ENCODE data around the gene ATP5ME.

ATP5ME gene

DNA sequence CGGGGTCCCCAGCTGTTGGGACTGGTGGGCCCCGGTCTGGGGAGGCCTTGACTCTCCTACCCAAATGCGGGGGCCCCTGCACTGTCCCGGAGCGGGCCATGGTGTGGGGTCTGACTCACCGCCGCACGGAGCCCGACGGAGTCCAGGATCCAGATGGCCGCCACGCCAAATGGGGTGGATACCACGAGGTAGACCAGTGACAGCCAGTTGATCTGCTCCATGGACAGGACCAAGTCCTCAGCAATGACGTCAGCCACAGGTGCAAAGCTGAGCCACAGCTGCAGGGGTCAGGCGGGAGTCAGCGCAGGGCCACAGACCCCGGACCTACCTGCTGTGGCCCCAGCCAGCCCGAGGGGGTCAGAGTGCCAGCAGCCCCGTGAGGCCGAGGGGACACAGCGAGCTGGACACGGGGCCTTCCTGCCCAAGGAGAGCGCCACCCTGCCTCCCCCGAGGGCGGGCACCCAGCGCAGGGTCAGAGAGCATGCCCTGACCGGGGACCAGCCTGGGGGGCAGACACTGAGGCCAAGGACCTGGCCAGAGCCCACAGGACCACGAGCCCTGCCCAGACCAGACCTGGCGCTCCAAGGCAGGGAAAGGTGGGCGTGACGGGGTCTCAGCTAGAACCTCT lies 12.5 kb upstream of the ATP5ME start:
- TF ChIP-seq, protein P1, sequence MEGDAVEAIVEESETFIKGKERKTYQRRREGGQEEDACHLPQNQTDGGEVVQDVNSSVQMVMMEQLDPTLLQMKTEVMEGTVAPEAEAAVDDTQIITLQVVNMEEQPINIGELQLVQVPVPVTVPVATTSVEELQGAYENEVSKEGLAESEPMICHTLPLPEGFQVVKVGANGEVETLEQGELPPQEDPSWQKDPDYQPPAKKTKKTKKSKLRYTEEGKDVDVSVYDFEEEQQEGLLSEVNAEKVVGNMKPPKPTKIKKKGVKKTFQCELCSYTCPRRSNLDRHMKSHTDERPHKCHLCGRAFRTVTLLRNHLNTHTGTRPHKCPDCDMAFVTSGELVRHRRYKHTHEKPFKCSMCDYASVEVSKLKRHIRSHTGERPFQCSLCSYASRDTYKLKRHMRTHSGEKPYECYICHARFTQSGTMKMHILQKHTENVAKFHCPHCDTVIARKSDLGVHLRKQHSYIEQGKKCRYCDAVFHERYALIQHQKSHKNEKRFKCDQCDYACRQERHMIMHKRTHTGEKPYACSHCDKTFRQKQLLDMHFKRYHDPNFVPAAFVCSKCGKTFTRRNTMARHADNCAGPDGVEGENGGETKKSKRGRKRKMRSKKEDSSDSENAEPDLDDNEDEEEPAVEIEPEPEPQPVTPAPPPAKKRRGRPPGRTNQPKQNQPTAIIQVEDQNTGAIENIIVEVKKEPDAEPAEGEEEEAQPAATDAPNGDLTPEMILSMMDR (IDR thresholded peaks at IDR 0.05; ENCODE audit: low read depth, low read length) = no peak
- DNase-seq = no peak
- H3K4me3 ChIP-seq (ENCODE audit: low read depth, low read length) = no peak overlapping the region
- H3K27me3 ChIP-seq (ENCODE audit: insufficient read depth, low read depth, severe bottlenecking) = no peaks in the 10 kb centered on the region
- no peaks in the 10 kb centered on the region for H3K9me3 ChIP-seq (ENCODE audit: severe bottlenecking)
- no peaks in the 10 kb centered on the region for H3K36me3 ChIP-seq
- H3K27ac ChIP-seq = no peak overlapping the region

DNA sequence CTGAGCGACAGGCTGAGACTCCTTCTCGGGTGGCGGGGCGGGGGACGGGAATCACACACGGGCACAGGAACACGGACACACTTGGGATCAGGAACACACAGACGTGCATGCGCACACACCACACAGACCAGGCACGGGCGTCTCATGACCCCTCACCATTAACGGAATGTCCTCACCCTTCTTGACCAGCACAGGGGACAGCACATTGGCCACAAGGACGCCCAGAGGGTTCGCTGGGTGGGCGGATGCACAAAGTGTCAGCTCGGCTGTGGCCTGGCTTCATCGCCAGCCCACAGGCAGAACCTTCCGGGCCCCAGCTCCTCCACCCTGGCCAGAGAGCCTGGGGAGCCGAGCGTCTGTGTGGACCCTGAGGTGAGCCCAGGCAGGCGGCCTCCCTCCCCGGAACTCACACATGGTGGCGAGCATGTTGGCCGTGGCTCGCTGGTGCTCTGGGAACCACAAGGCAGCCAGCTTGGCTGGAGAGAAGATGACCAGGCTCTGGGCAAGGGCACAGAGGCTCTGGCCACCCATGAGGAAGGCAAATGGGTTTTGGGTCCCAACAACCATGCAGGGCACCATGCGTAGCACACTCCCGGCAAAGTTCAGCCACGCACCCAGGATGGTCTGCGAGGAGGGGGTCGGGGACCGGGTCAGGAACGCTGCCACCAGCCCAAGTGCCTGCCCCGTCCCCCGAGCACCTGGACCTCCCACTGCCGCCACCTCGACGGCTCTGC lies 11.8 kb upstream of the ATP5ME start:
- DNase-seq = no peak
- Histone ChIP-seq H3K9me3 (ENCODE audit: severe bottlenecking) (no peaks in the 10 kb centered on the region), H3K27ac (no peak overlapping the region), H3K27me3 (ENCODE audit: insufficient read depth, low read depth, severe bottlenecking) (no peaks in the 10 kb centered on the region), H3K36me3 (no peaks in the 10 kb centered on the region), H3K4me3 (ENCODE audit: low read depth, low read length) (no peak overlapping the region)
- TF ChIP-seq, protein P1 (IDR thresholded peaks at IDR 0.05; ENCODE audit: low read depth, low read length) = no peak

DNA sequence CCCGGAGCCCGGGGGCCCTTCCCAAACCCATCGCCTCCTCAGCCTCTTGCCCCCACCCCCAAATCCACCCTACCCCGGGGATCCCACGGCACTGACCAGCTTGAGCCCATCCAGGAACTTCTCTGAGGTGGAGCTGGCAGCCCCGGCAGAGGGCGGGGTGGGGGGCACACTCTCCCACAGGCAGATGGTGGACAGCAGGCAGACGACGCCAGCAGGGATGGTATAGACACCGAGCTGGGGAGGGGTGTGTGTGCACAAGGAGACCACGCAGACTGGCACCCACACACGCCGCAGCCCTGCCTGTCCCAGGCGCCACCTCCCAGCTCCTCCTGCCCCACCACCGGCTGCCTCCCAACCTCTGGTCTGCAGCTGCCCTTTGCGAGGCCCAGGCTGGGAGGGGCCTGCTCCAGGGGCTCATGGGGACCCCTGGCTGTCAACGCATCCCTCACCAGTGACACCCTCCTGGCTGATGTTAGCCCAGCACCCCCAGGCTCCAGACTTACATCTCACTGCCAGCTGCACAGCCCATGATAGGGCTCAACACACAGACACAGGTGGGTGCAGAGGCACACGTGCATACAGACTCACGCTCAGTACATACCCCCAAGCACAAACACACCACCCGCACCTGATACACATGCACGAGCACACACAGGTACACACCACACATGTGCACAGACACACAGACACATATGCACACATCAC lies 10.7 kb upstream of the ATP5ME start:
- no peaks in the 10 kb centered on the region for H3K9me3 ChIP-seq (ENCODE audit: severe bottlenecking)
- peak overlapping the region; percentile 0; the same call in 1 of the 2 replicates for H3K27ac ChIP-seq
- H3K36me3 ChIP-seq = no peaks in the 10 kb centered on the region
- H3K27me3 ChIP-seq (ENCODE audit: insufficient read depth, low read depth, severe bottlenecking) = no peaks in the 10 kb centered on the region
- no peak for DNase-seq
- no peak overlapping the region for H3K4me3 ChIP-seq (ENCODE audit: low read depth, low read length)
- TF ChIP-seq, protein P1 (IDR thresholded peaks at IDR 0.05; ENCODE audit: low read depth, low read length) = no peak

DNA sequence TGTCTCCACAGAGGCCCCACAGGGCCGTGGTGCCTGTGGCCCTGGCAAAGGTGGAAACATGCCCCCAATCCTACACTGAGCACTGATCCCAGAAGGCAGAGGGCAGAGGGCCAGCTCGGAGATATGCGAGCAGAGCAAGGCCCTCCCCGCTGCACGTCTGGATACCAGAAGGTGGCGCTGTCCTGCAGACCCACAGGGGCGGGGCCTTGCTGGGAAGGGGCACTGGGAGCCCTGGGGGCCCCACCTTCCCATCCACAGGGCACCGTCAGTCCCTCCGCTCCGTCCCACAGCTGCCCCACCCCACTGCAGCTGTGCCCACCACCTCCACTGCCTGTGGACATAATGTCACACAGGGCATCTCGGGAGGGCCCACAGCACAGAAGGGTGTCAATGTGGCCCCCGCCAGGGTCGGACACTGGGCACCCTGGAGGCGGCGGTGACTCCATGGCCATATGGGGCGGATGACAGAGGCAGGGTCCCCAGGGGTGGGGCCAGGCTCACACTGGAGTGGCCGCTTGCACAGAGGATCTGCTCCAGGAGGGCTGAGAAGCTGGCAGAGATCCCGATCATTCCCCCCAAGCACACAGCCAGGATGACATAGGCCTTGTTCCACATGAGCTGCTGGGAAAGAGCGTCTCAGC lies 10.0 kb upstream of the ATP5ME start:
- Histone ChIP-seq H3K9me3 (ENCODE audit: severe bottlenecking) (no peaks in the 10 kb centered on the region), H3K36me3 (no peaks in the 10 kb centered on the region), H3K27ac (peak overlapping the region; percentile 8; the same call in 1 of the 2 replicates), H3K27me3 (ENCODE audit: insufficient read depth, low read depth, severe bottlenecking) (no peaks in the 10 kb centered on the region), H3K4me3 (ENCODE audit: low read depth, low read length) (peak overlapping the region; percentile 32)
- DNase-seq = peak; percentile 90
- TF ChIP-seq, protein P1 (IDR thresholded peaks at IDR 0.05; ENCODE audit: low read depth, low read length) = peak; percentile 99

DNA sequence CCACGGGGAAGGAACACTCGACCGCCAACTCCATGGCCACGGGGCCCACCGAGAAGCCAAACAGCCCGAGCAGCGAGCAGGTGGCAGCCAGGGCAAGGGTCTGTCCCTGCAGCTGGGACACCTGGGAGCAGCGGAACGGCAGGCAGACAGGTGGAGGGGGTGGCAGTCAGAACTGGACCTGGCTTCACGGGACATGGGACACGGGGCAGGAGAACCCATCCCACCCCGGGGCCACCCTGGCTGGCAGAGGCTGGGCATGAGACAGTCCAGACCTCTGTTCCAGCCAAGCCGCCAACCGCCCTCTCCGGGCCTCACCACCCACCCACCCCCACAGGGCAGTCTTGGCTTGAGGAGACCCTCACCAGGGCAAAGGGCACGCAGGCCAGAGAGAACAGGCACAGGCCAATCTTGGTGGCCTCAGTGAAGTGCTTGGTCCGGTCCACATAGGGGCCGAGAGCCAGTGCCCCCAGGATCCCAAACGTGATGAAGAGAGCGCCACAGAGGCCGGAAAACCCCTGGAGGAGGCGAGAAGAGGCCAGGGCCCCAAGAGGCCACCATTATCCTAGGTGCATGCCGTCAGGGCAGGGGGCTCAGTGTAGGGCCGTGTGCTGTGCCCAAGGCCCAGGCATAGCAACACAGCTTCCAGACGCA lies 9.3 kb upstream of the ATP5ME start:
- Histone ChIP-seq H3K27me3 (ENCODE audit: insufficient read depth, low read depth, severe bottlenecking) (no peaks in the 10 kb centered on the region), H3K36me3 (no peaks in the 10 kb centered on the region), H3K27ac (peak overlapping the region; percentile 8; the same call in 1 of the 2 replicates), H3K9me3 (ENCODE audit: severe bottlenecking) (no peaks in the 10 kb centered on the region), H3K4me3 (ENCODE audit: low read depth, low read length) (no peak overlapping the region)
- TF ChIP-seq, protein P1 (IDR thresholded peaks at IDR 0.05; ENCODE audit: low read depth, low read length) = no peak
- DNase-seq = no peak
